ENCODE results near the gene RABGAP1L. TPM values are rescaled to one million over a fixed set of nuclear protein-coding genes. Genes with fewer than 3 reads are reported as not detected.
"Not testable (repeated sequence)": the region's sequence is repeated elsewhere in the genome, so short reads cannot be mapped to it uniquely, and the experiment has no call there.

Gene RABGAP1L
- polyA plus RNA-seq, 1 donor = 28.0 TPM

DNA sequence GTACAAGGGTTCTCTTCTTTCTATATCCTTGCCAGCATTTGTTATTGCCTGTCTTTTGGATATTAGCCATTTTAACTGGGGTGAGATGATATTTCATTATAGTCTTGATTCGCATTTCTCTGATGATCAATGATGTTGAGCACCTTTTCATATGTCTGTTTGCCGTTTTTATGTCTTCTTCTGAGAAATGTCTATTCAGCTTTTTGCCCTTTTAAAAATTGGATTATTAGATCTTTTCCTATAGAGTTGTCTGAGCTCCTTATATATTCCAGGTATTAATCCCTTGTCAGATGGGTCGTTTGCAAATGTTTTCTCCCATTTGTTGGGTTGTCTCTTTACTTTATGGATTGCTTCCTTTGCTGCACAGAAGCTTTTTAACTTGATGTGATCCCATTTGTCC is 883.3 kb downstream of the RABGAP1L start:
- DNase-seq = no peak

DNA sequence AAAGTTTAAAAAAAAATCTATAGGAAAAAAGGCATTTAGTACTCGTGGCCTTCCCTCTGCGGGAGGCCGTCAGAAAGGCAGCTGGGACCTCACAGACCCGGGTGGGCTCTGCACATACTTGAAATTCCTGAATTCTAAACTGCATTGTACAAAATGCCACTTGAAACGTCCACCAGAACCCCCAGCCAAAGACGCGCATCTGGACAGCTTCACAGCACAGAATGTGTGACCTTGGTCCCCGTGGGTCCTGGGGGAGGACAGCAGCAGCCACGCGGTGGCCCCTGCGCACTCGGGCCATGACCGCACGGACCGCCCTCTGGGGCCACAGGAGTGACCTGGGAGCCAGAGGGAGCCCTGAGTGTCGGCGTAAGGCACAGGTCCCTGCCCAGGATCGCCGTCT is 884.5 kb downstream of the RABGAP1L start:
- no peak for DNase-seq

DNA sequence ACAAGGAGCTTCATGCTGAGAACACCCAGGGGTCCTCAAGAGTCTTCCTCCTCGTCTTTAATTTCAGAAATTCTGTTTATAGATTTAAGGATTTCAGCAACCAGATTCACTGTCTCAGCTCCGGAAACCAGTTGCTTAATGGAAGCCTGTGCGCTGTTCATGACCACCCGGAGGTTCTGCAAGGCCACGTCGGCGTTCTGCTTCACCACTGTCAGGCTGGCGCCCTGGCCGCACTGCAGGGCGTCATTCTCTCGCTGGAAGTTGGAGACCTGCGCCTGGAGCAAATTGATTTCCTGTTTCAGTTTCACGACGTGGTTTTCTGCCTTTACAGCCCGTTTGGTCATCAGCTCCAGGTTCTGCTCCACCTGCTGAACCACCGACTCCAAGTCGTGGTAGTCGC is 885.3 kb downstream of the RABGAP1L start:
- DNase-seq = not testable (repeated sequence)

Other genes with a start within 250 kb of the RABGAP1L start
- 0.28 TPM for gene SERPINC1, start 242.2 kb upstream of the RABGAP1L start, polyA plus RNA-seq (ENCODE audit: insufficient read length)
- 18.8 TPM for gene RC3H1, start 137.2 kb upstream of the RABGAP1L start, polyA plus RNA-seq (ENCODE audit: insufficient read length)

Data from left kidney (tissue), 2 donors.